ENCODE measurements around the gene IL13. TPM values are rescaled to one million over a fixed set of nuclear protein-coding genes. Genes with fewer than 3 reads are reported as not detected.

Gene IL13
- total RNA-seq, 4 donors from 2014 or later, result not detected

GRCh38 chr5:132681983-132682382 lies 24.0 kb downstream of the IL13 start:
- intact Hi-C loops (cut with DNase I), result no loop called here
- Histone ChIP-seq H3K4me3 (no peak overlapping the region), H3K27ac (replicated peaks in 1 of 4) (no peak overlapping the region), H3K36me3 (no peaks in the 10 kb centered on the region), H3K27me3 (no peaks in the 10 kb centered on the region), H3K4me1 (peaks cover 0 to 9% (median 4%) of the 10 kb centered on the region in 4 donors), H3K9me3 (no peaks in the 10 kb centered on the region)
- WGBS, result 96% methylated on average over 4 of the region's 4 CpGs
- TF ChIP-seq EP300 (IDR thresholded peaks at IDR 0.05), result no peak
- TF ChIP-seq POLR2AphosphoS5 (IDR thresholded peaks at IDR 0.05), result no peak
- no peak for TF ChIP-seq CTCF (IDR thresholded peaks at IDR 0.05)
- TF ChIP-seq POLR2A (IDR thresholded peaks at IDR 0.05; ENCODE audit: low read depth), result no peak
- DNase-seq (ENCODE audit: extremely low spot score), result peak; percentile 77

DNA sequence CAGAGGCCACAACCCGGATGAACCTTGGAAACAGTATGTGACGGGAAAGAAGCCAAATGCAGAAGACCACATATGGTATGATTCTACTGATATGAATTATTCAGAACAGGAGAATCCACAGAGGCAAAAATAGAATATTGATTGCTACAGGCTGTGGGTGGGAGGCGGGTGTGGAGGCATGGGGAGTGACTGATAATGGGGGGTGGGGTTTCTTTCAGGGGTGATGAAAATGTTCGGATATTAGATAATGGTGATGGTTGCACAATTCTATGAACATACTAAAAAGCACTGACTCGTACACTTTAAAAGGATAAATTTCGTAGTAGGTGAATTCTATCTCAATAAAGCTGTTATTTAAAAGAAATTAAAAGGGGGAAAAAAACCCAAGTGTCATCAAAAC lies 26.5 kb downstream of the IL13 start:
- no peaks in the 10 kb centered on the region for H3K4me1 ChIP-seq
- no peaks in the 10 kb centered on the region for H3K36me3 ChIP-seq
- H3K4me3 ChIP-seq, result no peak overlapping the region
- DNase-seq (ENCODE audit: extremely low spot score), result no peak
- H3K9me3 ChIP-seq, result no peaks in the 10 kb centered on the region
- intact Hi-C loops (cut with DNase I), result no loop called here
- TF ChIP-seq POLR2AphosphoS5 (IDR thresholded peaks at IDR 0.05) (no peak), EP300 (IDR thresholded peaks at IDR 0.05) (no peak), POLR2A (IDR thresholded peaks at IDR 0.05; ENCODE audit: low read depth) (no peak), CTCF (IDR thresholded peaks at IDR 0.05) (no peak)
- H3K27me3 ChIP-seq, result no peaks in the 10 kb centered on the region
- 89% methylated on average over 6 of the region's 6 CpGs for WGBS
- H3K27ac ChIP-seq (replicated peaks in 1 of 4), result no peak overlapping the region

DNA sequence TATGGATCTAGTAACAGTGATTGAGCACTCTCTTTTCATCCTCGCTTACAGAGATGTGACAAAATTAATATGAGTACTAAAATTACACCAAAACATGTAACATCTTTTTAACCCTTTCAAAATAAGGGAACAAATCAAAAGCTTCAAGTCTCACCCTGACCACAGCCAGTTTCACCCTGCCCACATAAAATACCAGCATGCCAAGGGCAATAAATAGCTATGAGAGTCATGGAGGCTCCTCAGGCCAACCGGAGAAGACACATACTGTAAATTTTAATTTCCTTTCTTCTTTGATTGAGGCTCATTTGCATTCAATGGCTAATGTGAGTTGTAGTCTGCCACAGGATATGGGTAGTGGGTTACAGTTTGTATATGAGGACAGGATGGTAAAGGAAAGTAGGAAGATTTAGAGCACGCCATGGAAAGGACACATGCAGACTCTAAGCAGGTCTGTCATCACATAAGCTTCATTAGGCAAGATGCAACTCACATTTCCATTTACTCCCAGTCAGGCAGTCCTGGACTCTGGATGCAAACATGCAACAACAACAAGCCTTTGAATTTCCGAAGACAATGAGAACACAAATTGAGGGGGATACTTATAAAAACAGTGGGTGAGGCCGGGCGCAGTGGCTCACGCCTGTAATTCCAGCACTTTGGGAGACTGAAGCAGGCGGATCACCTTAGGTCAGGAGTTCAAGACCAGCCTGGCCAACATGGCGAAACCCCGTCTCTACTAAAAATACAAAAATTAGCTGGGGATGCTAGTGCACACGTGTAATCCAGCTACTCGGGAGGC lies 27.1 kb downstream of the IL13 start:
- no peak overlapping the region for H3K27ac ChIP-seq (replicated peaks in 1 of 4)
- H3K4me3 ChIP-seq, result no peak overlapping the region
- no peaks in the 10 kb centered on the region for H3K27me3 ChIP-seq
- TF ChIP-seq POLR2A (IDR thresholded peaks at IDR 0.05; ENCODE audit: low read depth), result no peak
- TF ChIP-seq CTCF (IDR thresholded peaks at IDR 0.05), result no peak
- TF ChIP-seq POLR2AphosphoS5 (IDR thresholded peaks at IDR 0.05), result no peak
- TF ChIP-seq EP300 (IDR thresholded peaks at IDR 0.05), result no peak
- no peaks in the 10 kb centered on the region for H3K4me1 ChIP-seq
- WGBS, result 91% methylated on average over 12 of the region's 12 CpGs
- no peaks in the 10 kb centered on the region for H3K36me3 ChIP-seq
- intact Hi-C loops (cut with DNase I), result no loop called here
- no peak for DNase-seq (ENCODE audit: extremely low spot score)
- H3K9me3 ChIP-seq, result no peaks in the 10 kb centered on the region

- WGBS, result 92% methylated on average over 3 of the region's 3 CpGs
- no peaks in the 10 kb centered on the region for H3K27me3 ChIP-seq
- H3K4me1 ChIP-seq, result no peaks in the 10 kb centered on the region
- H3K27ac ChIP-seq (replicated peaks in 1 of 4), result no peak overlapping the region
- TF ChIP-seq CTCF (IDR thresholded peaks at IDR 0.05) (no peak), POLR2AphosphoS5 (IDR thresholded peaks at IDR 0.05) (no peak), EP300 (IDR thresholded peaks at IDR 0.05) (no peak), POLR2A (IDR thresholded peaks at IDR 0.05; ENCODE audit: low read depth) (no peak)
- H3K4me3 ChIP-seq, result no peak overlapping the region
- no peaks in the 10 kb centered on the region for H3K9me3 ChIP-seq
- DNase-seq (ENCODE audit: extremely low spot score), result no peak
- H3K36me3 ChIP-seq, result no peaks in the 10 kb centered on the region
- intact Hi-C loops (cut with DNase I), result no loop called here
Measured at GRCh38 chr5:132686193-132686592, 28.2 kb downstream of the IL13 start.

- no peaks in the 10 kb centered on the region for H3K36me3 ChIP-seq
- no peak overlapping the region for H3K4me3 ChIP-seq
- no peaks in the 10 kb centered on the region for H3K9me3 ChIP-seq
- no peak for TF ChIP-seq POLR2A (IDR thresholded peaks at IDR 0.05; ENCODE audit: low read depth)
- no peak for TF ChIP-seq CTCF (IDR thresholded peaks at IDR 0.05)
- no peak for TF ChIP-seq EP300 (IDR thresholded peaks at IDR 0.05)
- no peak for TF ChIP-seq POLR2AphosphoS5 (IDR thresholded peaks at IDR 0.05)
- no peaks in the 10 kb centered on the region for H3K4me1 ChIP-seq
- intact Hi-C loops (cut with DNase I), result no loop called here
- no peaks in the 10 kb centered on the region for H3K27me3 ChIP-seq
- no peak for DNase-seq (ENCODE audit: extremely low spot score)
- 91% methylated on average over 5 of the region's 5 CpGs for WGBS
- H3K27ac ChIP-seq (replicated peaks in 1 of 4), result no peak overlapping the region
Measured at GRCh38 chr5:132687995-132688394, 30.0 kb downstream of the IL13 start.

Measured in esophagus muscularis mucosa (tissue), 4 donors.